Lower lobe of right lung (tissue), 2 donors: ENCODE results near the gene TSTD1. TPM values are rescaled to one million over a fixed set of nuclear protein-coding genes. Genes with fewer than 3 reads are reported as not detected.
"Not testable (repeated sequence)": the region's sequence is repeated elsewhere in the genome, so short reads cannot be mapped to it uniquely, and the experiment has no call there.

Experiments used
- ATAC-seq, 2 donors: fragments of 200-7000 bp; cut with Tn5 transposase; one replicate each; pipeline ENCODE4 v1.9.1; 2020 to 2022; ENCODE audit warnings: mild to moderate bottlenecking in 2 of 2, moderate library complexity in 2 of 2
- DNase-seq: peaks from one replicate; pipeline ENCODE4 v3.0.0-alpha.2; 2020
- H3K27ac ChIP-seq: fragments of 200-600 bp; one replicate; pipeline ENCODE4 v1.8.0; 2022
- H3K27me3 ChIP-seq: fragments of 200-600 bp; one replicate; pipeline ENCODE4 v1.8.0; 2022; ENCODE audit warnings: low read depth
- H3K36me3 ChIP-seq: fragments of 200-600 bp; one replicate; pipeline ENCODE4 v1.8.0; 2022; ENCODE audit warnings: mild to moderate bottlenecking
- H3K4me1 ChIP-seq: fragments of 200-600 bp; one replicate; pipeline ENCODE4 v1.8.0; 2022
- H3K4me3 ChIP-seq: fragments of 200-600 bp; one replicate; pipeline ENCODE4 v1.8.0; 2022; ENCODE audit warnings: mild to moderate bottlenecking
- H3K9me3 ChIP-seq: fragments of 200-600 bp; one replicate; pipeline ENCODE4 v1.8.0; 2022
- intact Hi-C: fragments of 100-400 bp; cut with DNase I; formaldehyde crosslinking; loops from one replicate; pipeline ENCODE4 v1.11.0; 2022
- total RNA-seq: library from RNA; stranded (reverse); fragmentation: NEBNext Ultra II Directional; extraction: Animal tissue kit (Norgen Biotek cat#: 25700); gene quantifications from one replicate; pipeline ENCODE4 v1.2.1, GENCODE V29; 2021
- TF ChIP-seq, protein P1 (sequence below): fragments of 200-600 bp; IDR thresholded peaks from one replicate; pipeline ENCODE4 v1.8.0; 2022; ENCODE audit warnings: antibody characterized with exemption, mild to moderate bottlenecking
- donor health status: DM: no; HTN: yes; CAD: no; lungs with severe emphysema.

The TSTD1 gene
- total RNA-seq, 1 donor from 2014 or later, result 63.2 TPM

DNA sequence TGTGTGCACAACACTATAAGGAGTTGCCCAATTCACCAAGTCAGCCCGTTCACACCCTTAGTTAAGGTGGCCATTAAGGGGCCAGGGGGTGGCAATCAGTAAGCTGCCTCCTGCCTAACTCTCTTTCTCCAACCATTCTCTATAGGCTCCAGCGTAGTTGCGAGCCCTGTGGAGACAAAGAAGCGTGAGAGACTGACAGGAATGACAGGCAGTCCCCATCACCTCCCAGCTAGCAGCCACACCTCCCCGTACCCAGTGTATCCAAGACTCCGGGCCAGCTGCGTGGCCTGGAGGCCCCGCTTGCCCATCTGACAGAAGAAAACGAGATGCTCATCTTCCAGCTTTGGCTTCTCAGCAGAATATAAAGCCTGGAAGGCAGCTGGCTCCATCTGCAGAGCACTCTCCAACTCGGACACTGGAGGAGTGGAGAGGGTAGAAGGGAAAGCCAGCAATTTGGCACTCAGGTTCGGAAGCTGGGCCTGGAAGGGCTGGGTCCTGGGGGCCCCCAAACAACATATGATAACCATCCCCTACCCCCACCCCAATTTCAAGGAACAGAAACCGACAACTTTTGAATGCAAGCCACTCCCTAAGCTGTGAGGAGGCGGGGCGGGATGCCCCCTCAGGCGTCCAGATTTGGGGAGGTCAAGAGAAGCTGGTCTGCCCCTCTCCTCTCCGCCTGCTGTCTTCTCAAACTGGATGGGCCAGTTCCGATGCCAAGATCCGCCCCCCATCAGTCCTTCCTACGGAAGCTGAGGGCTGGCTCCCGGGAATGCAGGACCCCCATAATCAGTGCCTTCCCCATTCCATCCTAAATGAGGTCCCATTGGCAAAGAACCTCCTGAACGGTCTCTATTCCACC is 872 bp downstream of the TSTD1 start:
- peak; percentile 36 to 65 for ATAC-seq
- TF ChIP-seq, protein P1, sequence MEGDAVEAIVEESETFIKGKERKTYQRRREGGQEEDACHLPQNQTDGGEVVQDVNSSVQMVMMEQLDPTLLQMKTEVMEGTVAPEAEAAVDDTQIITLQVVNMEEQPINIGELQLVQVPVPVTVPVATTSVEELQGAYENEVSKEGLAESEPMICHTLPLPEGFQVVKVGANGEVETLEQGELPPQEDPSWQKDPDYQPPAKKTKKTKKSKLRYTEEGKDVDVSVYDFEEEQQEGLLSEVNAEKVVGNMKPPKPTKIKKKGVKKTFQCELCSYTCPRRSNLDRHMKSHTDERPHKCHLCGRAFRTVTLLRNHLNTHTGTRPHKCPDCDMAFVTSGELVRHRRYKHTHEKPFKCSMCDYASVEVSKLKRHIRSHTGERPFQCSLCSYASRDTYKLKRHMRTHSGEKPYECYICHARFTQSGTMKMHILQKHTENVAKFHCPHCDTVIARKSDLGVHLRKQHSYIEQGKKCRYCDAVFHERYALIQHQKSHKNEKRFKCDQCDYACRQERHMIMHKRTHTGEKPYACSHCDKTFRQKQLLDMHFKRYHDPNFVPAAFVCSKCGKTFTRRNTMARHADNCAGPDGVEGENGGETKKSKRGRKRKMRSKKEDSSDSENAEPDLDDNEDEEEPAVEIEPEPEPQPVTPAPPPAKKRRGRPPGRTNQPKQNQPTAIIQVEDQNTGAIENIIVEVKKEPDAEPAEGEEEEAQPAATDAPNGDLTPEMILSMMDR, result no peak

DNA sequence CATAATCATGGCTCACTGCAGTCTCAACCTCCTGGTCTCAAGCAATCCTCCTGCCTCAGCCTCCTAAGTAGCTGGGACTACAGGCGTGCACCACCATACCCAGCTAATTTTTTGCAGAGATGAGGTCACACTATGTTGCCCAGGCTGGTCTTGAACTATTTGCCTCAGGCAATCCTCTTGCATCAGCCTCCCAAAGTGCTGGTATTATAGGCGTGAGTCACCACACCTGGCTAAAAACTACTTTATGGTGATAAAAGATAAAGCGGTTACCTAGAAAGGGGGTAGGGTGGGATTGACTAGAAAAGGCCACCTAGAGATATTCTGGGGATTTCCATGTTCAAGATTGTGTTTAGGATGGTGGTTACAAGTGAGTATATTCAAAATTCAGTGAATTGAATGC is 5.0 kb downstream of the TSTD1 start:
- intact Hi-C loops, result no loop called here
- no peak overlapping the region for H3K27ac ChIP-seq
- no peak overlapping the region for H3K4me3 ChIP-seq
- no peak for ATAC-seq
- DNase-seq, result no peak
- no peaks in the 10 kb centered on the region for H3K9me3 ChIP-seq
- peaks cover 2% of the 10 kb centered on the region for H3K36me3 ChIP-seq
- H3K4me1 ChIP-seq, result peaks cover 15% of the 10 kb centered on the region
- TF ChIP-seq, protein P1, result no peak
- no peaks in the 10 kb centered on the region for H3K27me3 ChIP-seq

More for the DNA sequence above, 872 bp downstream of the TSTD1 start:
- Histone ChIP-seq H3K4me3 (peak overlapping the region; percentile 67), H3K4me1 (peaks cover 28% of the 10 kb centered on the region), H3K27ac (peak overlapping the region; percentile 80), H3K36me3 (peaks cover 43% of the 10 kb centered on the region), H3K9me3 (no peaks in the 10 kb centered on the region), H3K27me3 (no peaks in the 10 kb centered on the region)
- intact Hi-C loops, result no loop called here
- peak; percentile 60 for DNase-seq

GRCh38 chr1:161032409-161032808 is 6.4 kb downstream of the TSTD1 start:
- intact Hi-C loops, result no loop called here

DNA sequence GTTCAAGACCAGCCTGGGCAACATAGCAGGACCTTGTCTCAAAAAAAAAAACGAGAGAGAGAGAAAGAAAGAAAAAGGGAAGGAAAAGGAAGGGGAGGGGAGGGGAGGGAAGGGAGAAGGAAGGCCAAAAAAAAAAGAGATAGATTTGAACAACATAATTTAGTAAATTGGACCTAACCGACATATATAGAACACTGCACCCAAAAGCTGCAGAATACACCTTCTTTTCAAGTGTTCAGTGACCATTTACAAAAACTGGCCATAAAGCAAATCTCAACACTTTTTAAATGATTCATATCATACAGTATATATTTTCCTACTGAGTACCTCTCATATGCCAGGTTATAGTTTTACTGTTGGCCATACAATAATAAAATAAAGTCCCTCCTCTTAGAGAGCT is 6.9 kb downstream of the TSTD1 start:
- no peaks in the 10 kb centered on the region for H3K9me3 ChIP-seq
- no peaks in the 10 kb centered on the region for H3K36me3 ChIP-seq
- H3K4me1 ChIP-seq, result peaks cover 5% of the 10 kb centered on the region
- no peak overlapping the region for H3K27ac ChIP-seq
- TF ChIP-seq, protein P1, result no peak
- ATAC-seq, result no peak
- DNase-seq, result no peak
- no peaks in the 10 kb centered on the region for H3K27me3 ChIP-seq
- H3K4me3 ChIP-seq, result no peak overlapping the region
- intact Hi-C loops, result no loop called here

More at GRCh38 chr1:161032409-161032808, 6.4 kb downstream of the TSTD1 start:
- Histone ChIP-seq H3K27ac (no peak overlapping the region), H3K36me3 (no peaks in the 10 kb centered on the region), H3K27me3 (no peaks in the 10 kb centered on the region), H3K4me3 (no peak overlapping the region), H3K9me3 (no peaks in the 10 kb centered on the region), H3K4me1 (peaks cover 5% of the 10 kb centered on the region)
- no peak for DNase-seq
- peak in 1 of 2 donors; percentile 7 for ATAC-seq
- TF ChIP-seq, protein P1, result no peak

- ATAC-seq, H3K36me3 ChIP-seq, H3K27ac ChIP-seq, intact Hi-C loops, H3K9me3 ChIP-seq, H3K4me1 ChIP-seq, DNase-seq, H3K4me3 ChIP-seq, H3K27me3 ChIP-seq: not testable (repeated sequence)
These were observed 9.3 kb downstream of the TSTD1 start for GRCh38 chr1:161029466-161029865.

- intact Hi-C loops, H3K27ac ChIP-seq, H3K9me3 ChIP-seq, H3K4me3 ChIP-seq, H3K36me3 ChIP-seq, H3K27me3 ChIP-seq, DNase-seq, ATAC-seq, H3K4me1 ChIP-seq: not testable (repeated sequence)
These were observed 11.8 kb downstream of the TSTD1 start for GRCh38 chr1:161026954-161027353.

DNA sequence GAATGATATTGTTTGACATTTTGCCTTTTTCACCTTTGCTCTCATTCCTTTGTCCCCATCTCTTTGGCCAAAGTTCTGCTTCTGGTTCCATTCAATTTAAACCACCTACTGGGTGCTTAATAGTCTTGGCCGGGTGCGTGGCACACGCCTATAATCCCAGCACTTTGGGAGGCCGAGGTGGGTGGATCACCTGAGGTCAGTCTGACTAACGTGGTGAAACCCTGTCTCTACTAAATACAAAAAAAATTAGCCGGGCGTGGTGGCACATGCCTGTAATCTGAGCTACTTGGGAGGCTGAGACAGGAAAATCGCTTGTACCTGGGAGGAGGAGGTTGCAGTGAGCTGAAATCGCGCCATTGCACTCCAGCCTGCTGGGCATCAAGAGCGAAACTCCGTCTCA is 16.3 kb downstream of the TSTD1 start:
- H3K36me3 ChIP-seq, ATAC-seq, DNase-seq, intact Hi-C loops, H3K4me3 ChIP-seq, H3K9me3 ChIP-seq, H3K27me3 ChIP-seq, H3K27ac ChIP-seq: not testable (repeated sequence)
- peaks cover 32% of the 10 kb centered on the region for H3K4me1 ChIP-seq
